ENCODE data around the gene NCOA6. TPM values are rescaled to one million over a fixed set of nuclear protein-coding genes. Genes with fewer than 3 reads are reported as not detected.

Gene NCOA6
- total and polyA plus RNA-seq, 5 donors from 2014 or later = 1.7 to 31.5 (median 3.9) TPM

DNA sequence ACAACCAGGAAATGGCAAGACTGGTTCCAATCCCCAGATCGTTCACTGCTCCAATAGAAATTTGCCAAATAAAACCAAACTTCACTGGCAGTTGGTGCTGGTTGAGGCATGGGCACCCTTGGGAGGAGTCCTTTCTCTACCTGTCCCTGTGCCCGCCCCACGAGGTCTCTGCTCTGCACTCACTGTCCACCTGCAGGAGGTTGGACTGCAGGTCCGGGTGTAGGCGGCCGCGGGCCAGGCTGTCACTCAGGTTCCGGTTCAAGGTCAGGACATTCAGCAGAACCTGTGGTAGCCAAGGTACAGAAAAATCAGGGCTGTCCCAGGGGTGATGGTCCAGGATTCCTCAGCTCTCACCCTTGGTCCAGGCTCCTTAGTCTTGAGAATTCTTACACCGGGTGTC is 24.3 kb upstream of the NCOA6 start:
- Mint-ChIP-seq H3K27ac (no peak overlapping the region), H3K4me3 (no peak overlapping the region), H3K9me3 (no peaks in the 10 kb centered on the region), H3K4me1 (peaks cover 0 to 2% (median 0%) of the 10 kb centered on the region in 4 donors), H3K27me3 (no peaks in the 10 kb centered on the region), H3K36me3 (peaks cover 16% of the 10 kb centered on the region)
- H3K4me1 ChIP-seq (ENCODE audit: control insufficient read depth, insufficient read depth, low read length, poor library complexity, severe bottlenecking) = no peaks in the 10 kb centered on the region
- H3K27me3 ChIP-seq (ENCODE audit: control insufficient read depth, insufficient read depth, low read length) = no peaks in the 10 kb centered on the region
- H3K9me3 ChIP-seq (ENCODE audit: control insufficient read depth in 2 of 2, low read length in 2 of 2) = no peaks in the 10 kb centered on the region
- H3K36me3 ChIP-seq (ENCODE audit: control insufficient read depth, insufficient read depth, low read length) = peaks cover 26% of the 10 kb centered on the region
- no peak for DNase-seq
- ATAC-seq (ENCODE audit: low read depth in 2 of 2) = no peak
- no peak overlapping the region for H3K27ac ChIP-seq (ENCODE audit: insufficient read depth, low read length, poor library complexity, severe bottlenecking)
- H3K4me3 ChIP-seq (ENCODE audit: low read depth, low read length) = no peak overlapping the region

- no peaks in the 10 kb centered on the region for H3K27me3 ChIP-seq (ENCODE audit: control insufficient read depth, insufficient read depth, low read length)
- ATAC-seq (ENCODE audit: low read depth in 2 of 2) (no peak), DNase-seq (no peak)
- H3K27me3 Mint-ChIP-seq = peaks cover 2% of the 10 kb centered on the region
- peaks cover 20% of the 10 kb centered on the region for H3K36me3 ChIP-seq (ENCODE audit: control insufficient read depth, insufficient read depth, low read length)
- no peak overlapping the region for H3K4me3 Mint-ChIP-seq
- no peaks in the 10 kb centered on the region for H3K9me3 Mint-ChIP-seq
- no peak overlapping the region for H3K27ac ChIP-seq (ENCODE audit: insufficient read depth, low read length, poor library complexity, severe bottlenecking)
- H3K4me3 ChIP-seq (ENCODE audit: low read depth, low read length) = no peak overlapping the region
- H3K27ac Mint-ChIP-seq = peak overlapping the region in 1 of 3 donors; percentile 42
- H3K36me3 Mint-ChIP-seq = peaks cover 13% of the 10 kb centered on the region
- no peaks in the 10 kb centered on the region for H3K4me1 ChIP-seq (ENCODE audit: control insufficient read depth, insufficient read depth, low read length, poor library complexity, severe bottlenecking)
- peaks cover 0 to 2% (median 0%) of the 10 kb centered on the region in 4 donors for H3K4me1 Mint-ChIP-seq
- no peaks in the 10 kb centered on the region for H3K9me3 ChIP-seq (ENCODE audit: control insufficient read depth in 2 of 2, low read length in 2 of 2)
These were observed 23.1 kb upstream of the NCOA6 start for GRCh38 chr20:34848597-34848996.

DNA sequence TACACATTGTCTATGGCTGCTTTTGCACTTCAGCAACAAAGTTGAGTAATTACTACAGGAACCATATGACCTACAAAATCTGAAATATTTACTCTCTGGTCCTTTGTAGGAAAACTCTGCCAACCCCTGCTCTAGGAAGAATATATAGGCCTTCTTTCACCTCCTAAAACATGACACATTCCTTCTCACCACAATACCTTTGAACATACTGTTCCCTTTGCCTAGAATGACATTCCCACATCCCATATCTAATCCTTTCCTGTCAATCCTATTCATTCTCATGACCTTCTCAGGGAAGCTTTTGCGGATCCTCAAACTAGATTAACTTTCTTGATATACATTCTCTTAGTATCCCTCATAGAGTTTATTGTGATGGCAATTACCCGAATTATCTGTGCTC is 18.0 kb upstream of the NCOA6 start:
- peaks cover 0 to 2% (median 0%) of the 10 kb centered on the region in 4 donors for H3K4me1 Mint-ChIP-seq
- H3K9me3 Mint-ChIP-seq = no peaks in the 10 kb centered on the region
- H3K27ac ChIP-seq (ENCODE audit: insufficient read depth, low read length, poor library complexity, severe bottlenecking) = no peak overlapping the region
- peaks cover 4% of the 10 kb centered on the region for H3K36me3 Mint-ChIP-seq
- ATAC-seq (ENCODE audit: low read depth in 2 of 2) (no peak), DNase-seq (no peak)
- H3K4me3 Mint-ChIP-seq = no peak overlapping the region
- no peak overlapping the region for H3K4me3 ChIP-seq (ENCODE audit: low read depth, low read length)
- H3K36me3 ChIP-seq (ENCODE audit: control insufficient read depth, insufficient read depth, low read length) = peaks cover under 1% of the 10 kb centered on the region
- no peaks in the 10 kb centered on the region for H3K4me1 ChIP-seq (ENCODE audit: control insufficient read depth, insufficient read depth, low read length, poor library complexity, severe bottlenecking)
- peak overlapping the region in 1 of 3 donors; percentile 21 for H3K27ac Mint-ChIP-seq
- H3K9me3 ChIP-seq (ENCODE audit: control insufficient read depth in 2 of 2, low read length in 2 of 2) = no peaks in the 10 kb centered on the region
- peaks cover 26% of the 10 kb centered on the region for H3K27me3 Mint-ChIP-seq
- no peaks in the 10 kb centered on the region for H3K27me3 ChIP-seq (ENCODE audit: control insufficient read depth, insufficient read depth, low read length)

DNA sequence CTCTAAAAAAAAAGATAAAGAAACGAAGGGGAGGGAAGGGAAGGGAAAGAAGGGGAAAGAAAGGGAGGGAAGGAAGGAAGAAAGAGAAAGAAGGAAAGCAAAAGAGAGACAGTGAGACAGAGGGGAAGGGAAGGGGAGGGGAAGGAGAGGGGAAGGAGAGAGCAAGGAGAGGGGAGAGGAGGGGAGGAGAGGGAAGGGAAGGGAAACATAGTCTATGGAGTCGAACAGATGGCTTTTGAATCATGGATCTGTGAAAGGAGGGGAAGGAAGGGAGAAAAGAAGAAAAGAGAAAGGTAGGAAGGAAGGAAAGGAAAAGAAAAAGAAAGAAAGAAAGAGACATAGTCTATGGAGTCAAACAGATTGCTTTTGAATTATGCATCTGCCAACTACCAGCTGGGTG is 16.7 kb upstream of the NCOA6 start:
- no peak for ATAC-seq (ENCODE audit: low read depth in 2 of 2)

GRCh38 chr20:34834459-34834893 is 9.0 kb upstream of the NCOA6 start:
- Histone ChIP-seq H3K27ac (ENCODE audit: insufficient read depth, low read length, poor library complexity, severe bottlenecking) (no peak overlapping the region), H3K9me3 (ENCODE audit: control insufficient read depth in 2 of 2, low read length in 2 of 2) (no peaks in the 10 kb centered on the region), H3K27me3 (ENCODE audit: control insufficient read depth, insufficient read depth, low read length) (peaks cover 10% of the 10 kb centered on the region), H3K36me3 (ENCODE audit: control insufficient read depth, insufficient read depth, low read length) (no peaks in the 10 kb centered on the region), H3K4me1 (ENCODE audit: control insufficient read depth, insufficient read depth, low read length, poor library complexity, severe bottlenecking) (no peaks in the 10 kb centered on the region), H3K4me3 (ENCODE audit: low read depth, low read length) (no peak overlapping the region)
- no peak overlapping the region for H3K27ac Mint-ChIP-seq
- no peaks in the 10 kb centered on the region for H3K36me3 Mint-ChIP-seq
- H3K27me3 Mint-ChIP-seq = peaks cover 50% of the 10 kb centered on the region
- peak overlapping the region in 1 of 4 donors; percentile 1 for H3K4me3 Mint-ChIP-seq
- H3K9me3 Mint-ChIP-seq = peaks cover 0 to 1% (median 0%) of the 10 kb centered on the region in 7 donors
- peaks cover 0 to 6% (median under 1%) of the 10 kb centered on the region in 4 donors for H3K4me1 Mint-ChIP-seq
- DNase-seq (peak in 2 of 3 donors; percentile 58 to 59), ATAC-seq (ENCODE audit: low read depth in 2 of 2) (peak in 1 of 2 donors; percentile 42)

More for the DNA sequence above, 16.7 kb upstream of the NCOA6 start:
- H3K4me1 ChIP-seq (ENCODE audit: control insufficient read depth, insufficient read depth, low read length, poor library complexity, severe bottlenecking) = no peaks in the 10 kb centered on the region
- Mint-ChIP-seq H3K36me3 (no peaks in the 10 kb centered on the region), H3K9me3 (no peaks in the 10 kb centered on the region), H3K27me3 (peaks cover 26% of the 10 kb centered on the region), H3K4me1 (peaks cover 0 to under 1% (median 0%) of the 10 kb centered on the region in 4 donors), H3K27ac (peak overlapping the region in 1 of 3 donors; percentile 11), H3K4me3 (no peak overlapping the region)
- no peak overlapping the region for H3K27ac ChIP-seq (ENCODE audit: insufficient read depth, low read length, poor library complexity, severe bottlenecking)
- no peak overlapping the region for H3K4me3 ChIP-seq (ENCODE audit: low read depth, low read length)
- no peaks in the 10 kb centered on the region for H3K9me3 ChIP-seq (ENCODE audit: control insufficient read depth in 2 of 2, low read length in 2 of 2)
- peaks cover 2% of the 10 kb centered on the region for H3K27me3 ChIP-seq (ENCODE audit: control insufficient read depth, insufficient read depth, low read length)
- H3K36me3 ChIP-seq (ENCODE audit: control insufficient read depth, insufficient read depth, low read length) = no peaks in the 10 kb centered on the region
- no peak for DNase-seq

DNA sequence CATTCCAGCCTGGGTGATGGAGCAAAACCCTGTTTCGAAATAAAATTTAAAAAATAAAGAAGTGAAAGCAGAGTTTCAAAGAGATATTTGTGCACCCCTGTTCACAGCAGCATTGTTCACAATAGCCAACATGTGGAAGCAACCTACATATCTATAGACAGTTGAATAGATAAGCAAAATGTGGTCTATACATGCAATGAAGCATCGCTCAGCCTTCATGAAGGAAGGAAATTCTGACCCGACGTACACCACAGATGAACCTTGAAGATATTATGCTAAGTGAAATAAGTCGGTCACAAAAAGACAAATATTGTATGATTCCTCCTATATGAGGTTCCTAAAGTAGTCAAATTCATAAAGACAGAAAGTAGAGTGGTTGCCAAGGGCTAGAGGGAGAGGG is 6.5 kb upstream of the NCOA6 start:
- Histone ChIP-seq H3K4me1 (ENCODE audit: control insufficient read depth, insufficient read depth, low read length, poor library complexity, severe bottlenecking) (no peaks in the 10 kb centered on the region), H3K36me3 (ENCODE audit: control insufficient read depth, insufficient read depth, low read length) (no peaks in the 10 kb centered on the region), H3K27me3 (ENCODE audit: control insufficient read depth, insufficient read depth, low read length) (peaks cover 9% of the 10 kb centered on the region), H3K27ac (ENCODE audit: insufficient read depth, low read length, poor library complexity, severe bottlenecking) (no peak overlapping the region), H3K4me3 (ENCODE audit: low read depth, low read length) (no peak overlapping the region), H3K9me3 (ENCODE audit: control insufficient read depth in 2 of 2, low read length in 2 of 2) (no peaks in the 10 kb centered on the region)
- ATAC-seq (ENCODE audit: low read depth in 2 of 2) (no peak), DNase-seq (no peak)
- peaks cover 49% of the 10 kb centered on the region for H3K27me3 Mint-ChIP-seq
- H3K4me1 Mint-ChIP-seq = peaks cover 0 to 6% (median under 1%) of the 10 kb centered on the region in 4 donors
- peaks cover 0 to 1% (median 0%) of the 10 kb centered on the region in 7 donors for H3K9me3 Mint-ChIP-seq
- peak overlapping the region in 1 of 3 donors; percentile 2 for H3K27ac Mint-ChIP-seq
- no peak overlapping the region for H3K4me3 Mint-ChIP-seq
- no peaks in the 10 kb centered on the region for H3K36me3 Mint-ChIP-seq

DNA sequence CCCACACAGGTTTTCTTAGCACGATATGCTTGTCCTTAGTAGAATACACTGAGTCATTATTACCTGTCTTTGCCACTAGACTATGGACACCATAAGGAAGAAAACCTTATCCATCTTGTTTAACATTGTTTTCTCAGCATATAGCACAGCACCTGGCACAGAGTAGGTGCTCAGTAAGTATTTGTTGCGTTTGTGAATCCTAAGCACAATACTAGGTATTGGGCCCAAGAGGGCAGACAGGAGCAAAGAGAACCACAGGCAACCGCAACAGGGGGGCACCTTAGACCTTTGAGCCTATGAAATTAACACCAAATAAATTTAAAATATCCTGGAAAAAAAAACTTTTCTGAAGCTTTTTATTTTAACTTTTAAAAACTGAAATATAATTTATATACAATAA is 3.7 kb upstream of the NCOA6 start:
- Mint-ChIP-seq H3K36me3 (no peaks in the 10 kb centered on the region), H3K4me1 (peaks cover 5 to 16% (median 10%) of the 10 kb centered on the region in 4 donors), H3K27ac (no peak overlapping the region), H3K27me3 (peaks cover 45% of the 10 kb centered on the region), H3K9me3 (no peaks in the 10 kb centered on the region), H3K4me3 (peak overlapping the region in 1 of 4 donors; percentile 20)
- H3K4me1 ChIP-seq (ENCODE audit: control insufficient read depth, insufficient read depth, low read length, poor library complexity, severe bottlenecking) = peaks cover 13% of the 10 kb centered on the region
- H3K4me3 ChIP-seq (ENCODE audit: low read depth, low read length) = no peak overlapping the region
- ATAC-seq (ENCODE audit: low read depth in 2 of 2) (no peak), DNase-seq (no peak)
- no peak overlapping the region for H3K27ac ChIP-seq (ENCODE audit: insufficient read depth, low read length, poor library complexity, severe bottlenecking)
- H3K9me3 ChIP-seq (ENCODE audit: control insufficient read depth in 2 of 2, low read length in 2 of 2) = no peaks in the 10 kb centered on the region
- peaks cover 7% of the 10 kb centered on the region for H3K27me3 ChIP-seq (ENCODE audit: control insufficient read depth, insufficient read depth, low read length)
- H3K36me3 ChIP-seq (ENCODE audit: control insufficient read depth, insufficient read depth, low read length) = no peaks in the 10 kb centered on the region
